Stimulated activated CD8-positive, alpha-beta memory T cell treated with anti-CD3 and anti-CD28 coated beads, Interleukin-15, amount 100 ng/mL, for 48 hours (primary cell): ENCODE results near the gene DST.

Experiments
- DNase-seq, 2 donors: peaks; one replicate each; pipeline ENCODE4 v3.0.0-alpha.2; 2020; ENCODE audit warnings: low read depth in 2 of 2

The DST gene

DNA sequence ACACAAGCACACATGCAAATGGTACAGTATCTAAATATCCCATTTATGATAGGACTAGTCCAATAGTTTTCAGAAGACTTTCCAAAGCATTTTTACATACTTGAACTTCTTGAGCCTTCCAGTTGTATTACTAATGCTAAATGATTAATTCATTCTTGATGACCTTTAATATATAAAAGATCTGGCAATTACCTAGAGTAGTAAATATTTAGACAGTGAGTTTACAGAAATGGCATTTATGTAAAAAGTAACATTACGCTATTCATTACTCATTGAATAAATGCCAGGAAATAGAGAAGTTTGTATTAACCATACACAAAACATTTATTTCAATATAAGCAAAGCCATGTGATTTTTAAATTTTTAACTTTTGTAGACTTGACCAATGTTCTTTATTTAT is 158.8 kb downstream of the DST start:
- no peak for DNase-seq

DNA sequence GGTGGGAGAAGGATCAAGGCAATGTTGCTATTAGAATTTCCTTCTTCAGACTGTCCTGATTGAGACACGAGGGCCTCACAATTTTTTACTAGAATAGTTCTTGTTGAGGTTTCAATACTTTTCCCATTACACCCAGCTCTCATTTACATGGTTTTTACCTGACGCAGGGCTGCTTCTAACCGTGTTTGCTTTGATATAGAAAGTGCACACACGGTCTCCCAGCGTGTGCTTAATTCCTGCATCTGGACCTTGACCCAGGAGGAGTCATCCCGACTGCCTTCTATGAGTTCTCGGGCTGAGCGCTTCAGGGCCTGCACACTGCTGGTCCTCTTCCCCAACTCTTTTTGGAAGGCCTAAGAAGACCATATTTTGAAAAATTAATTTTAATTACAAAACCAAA is 160.2 kb downstream of the DST start:
- DNase-seq = no peak

DNA sequence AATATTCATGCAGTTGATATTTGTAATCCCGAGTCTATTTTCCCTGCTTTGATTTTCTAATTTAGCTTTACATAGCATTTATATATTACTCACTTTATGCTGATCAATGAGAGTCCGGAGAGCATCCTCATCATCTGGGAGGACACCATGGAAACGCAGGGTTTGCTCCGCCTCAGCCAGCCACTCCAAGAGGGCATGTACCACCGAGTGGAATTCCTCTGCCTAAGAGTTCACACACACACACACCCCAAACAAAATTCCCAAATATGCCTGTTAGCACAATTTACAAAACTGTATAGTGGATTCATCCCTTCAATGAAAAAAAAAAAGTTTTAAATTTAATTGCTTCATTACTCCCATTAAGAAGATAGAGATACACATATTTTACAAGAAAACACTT is 160.7 kb downstream of the DST start:
- no peak for DNase-seq

DNA sequence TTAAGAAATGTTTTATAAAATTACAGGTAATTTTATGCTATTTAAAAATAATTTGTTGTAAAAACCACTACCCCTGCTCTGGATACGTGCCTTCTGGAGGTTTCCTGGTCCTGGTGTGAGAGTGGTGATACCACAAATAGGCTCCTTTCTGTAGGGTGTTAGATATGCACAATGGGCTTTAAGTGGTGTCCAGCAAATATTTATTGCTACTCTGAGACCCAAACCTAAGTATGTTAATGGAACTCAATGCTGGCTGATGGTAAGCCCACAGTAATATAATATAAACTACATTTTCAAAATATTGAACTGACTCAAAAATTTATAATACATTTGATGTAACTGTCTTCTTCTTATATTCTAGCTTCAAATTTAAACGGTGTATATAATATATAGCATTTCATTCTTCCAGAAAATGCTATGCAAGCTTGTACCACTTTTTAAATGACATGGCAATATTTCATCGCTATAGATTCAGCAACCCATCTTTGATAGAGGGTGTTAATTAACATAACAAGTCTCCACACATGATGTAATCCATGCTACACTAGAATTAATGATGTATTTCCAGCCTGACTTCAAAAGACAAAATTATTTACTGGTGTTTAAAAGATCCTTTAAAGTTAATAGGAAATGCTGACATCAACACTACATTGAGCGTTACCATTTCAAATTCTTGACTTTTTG is 161.9 kb downstream of the DST start:
- DNase-seq = no peak

DNA sequence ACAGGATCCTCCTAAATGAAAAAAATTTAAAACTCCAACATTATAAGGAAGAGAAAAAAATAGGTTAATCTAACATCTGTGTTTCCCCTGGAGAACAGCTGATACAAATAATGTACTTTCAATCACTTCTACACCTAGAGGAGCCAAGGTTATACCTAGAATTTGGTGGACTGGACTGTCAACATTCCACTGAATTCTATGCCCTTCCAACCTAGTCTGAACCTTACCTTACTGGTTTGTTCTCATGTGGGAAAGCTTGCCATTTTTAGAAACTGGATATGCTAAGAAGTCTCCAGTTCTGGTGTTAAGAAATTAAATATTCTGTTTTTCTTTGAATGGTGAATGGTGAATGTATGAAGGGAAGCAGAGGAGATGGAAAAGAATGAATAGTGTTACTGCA is 162.4 kb downstream of the DST start:
- no peak for DNase-seq

DNA sequence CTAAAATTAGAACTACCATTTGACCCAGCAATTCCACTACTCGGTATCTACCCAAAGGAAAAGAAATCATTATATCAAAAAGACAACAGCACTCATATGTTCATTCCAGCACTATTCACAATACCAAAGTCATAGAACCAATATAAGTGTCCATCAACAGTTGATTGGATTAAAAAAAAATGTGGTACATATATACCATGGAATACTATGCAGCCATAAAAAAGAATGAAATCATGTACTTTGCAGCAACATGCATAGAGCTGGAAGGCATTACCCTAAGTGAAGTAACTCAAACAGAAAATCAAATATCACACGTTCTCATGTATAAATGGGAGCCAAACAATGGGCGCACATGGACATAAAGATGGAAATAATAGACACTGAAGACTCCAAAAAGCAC is 163.3 kb downstream of the DST start:
- no peak for DNase-seq

DNA sequence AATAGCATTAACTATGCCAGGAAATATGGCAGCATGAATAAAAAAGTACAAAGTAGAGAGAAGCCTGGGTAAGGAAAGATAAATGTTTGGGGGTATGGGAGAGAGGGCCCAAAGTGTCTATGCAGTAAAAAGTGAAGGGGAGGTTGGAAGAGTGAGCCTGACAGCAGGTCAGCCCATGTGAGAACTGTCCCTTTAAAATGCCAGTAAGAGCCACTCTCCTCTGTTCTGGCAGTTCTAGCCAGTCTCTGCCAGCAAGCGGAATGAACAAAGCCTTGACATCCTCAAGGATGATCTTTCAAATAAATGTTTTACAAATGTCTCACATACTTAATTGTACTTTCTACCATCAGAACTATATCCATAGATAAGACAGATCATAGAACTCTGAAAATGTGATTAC is 164.5 kb downstream of the DST start:
- DNase-seq = no peak

DNA sequence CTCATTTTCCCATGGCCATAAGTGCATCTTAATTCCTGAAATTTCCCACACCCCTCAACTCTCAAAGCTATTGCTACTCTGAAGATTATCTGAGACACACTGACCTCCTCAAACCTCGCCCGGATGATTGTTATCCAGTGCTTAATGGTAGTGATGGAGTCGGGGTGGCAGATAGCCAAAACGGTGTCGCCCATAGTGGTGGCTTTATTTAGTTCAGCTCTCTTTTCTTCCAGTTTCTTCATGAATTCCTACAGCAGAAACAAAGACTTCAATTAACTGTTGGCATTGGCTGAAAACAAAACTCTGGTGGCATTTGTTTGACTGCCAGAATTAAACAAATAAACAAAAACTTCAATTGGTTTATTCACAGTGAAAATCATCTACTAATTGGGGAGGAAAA is 165.4 kb downstream of the DST start:
- no peak for DNase-seq

DNA sequence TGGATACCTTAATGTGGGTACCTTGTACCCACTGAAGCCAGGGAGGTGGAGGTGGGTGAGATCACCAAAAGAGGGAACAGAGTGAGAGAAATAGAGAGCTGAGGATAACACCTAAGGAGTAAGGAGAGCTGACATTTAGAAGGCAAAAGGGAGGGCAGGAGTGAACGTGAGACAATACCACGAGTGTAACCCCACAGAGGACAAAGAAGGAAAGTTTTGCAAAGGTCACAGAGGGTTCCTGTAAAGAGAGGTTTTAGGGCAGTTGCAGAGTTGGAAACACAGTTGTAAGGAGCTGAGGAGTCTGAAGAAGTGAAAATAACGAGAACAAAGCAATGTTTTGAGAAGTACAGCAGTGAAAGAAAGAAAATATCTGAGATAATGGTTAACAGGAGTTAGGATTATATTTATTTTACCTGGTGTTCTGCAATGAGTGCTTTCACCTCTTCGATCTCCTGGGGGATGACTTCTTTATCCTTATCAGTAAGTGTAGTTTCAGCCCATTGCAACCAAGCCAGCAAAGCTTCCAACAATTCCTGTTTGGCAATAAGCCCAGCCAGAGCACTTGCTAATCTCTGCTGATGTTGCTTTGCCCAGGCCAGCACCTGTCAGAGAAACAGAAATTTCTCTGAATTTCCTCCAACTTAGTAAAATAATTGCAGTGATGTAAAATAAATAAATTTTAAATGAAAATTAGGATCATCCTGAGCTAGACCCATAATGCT is 166.8 kb downstream of the DST start:
- DNase-seq = no peak

DNA sequence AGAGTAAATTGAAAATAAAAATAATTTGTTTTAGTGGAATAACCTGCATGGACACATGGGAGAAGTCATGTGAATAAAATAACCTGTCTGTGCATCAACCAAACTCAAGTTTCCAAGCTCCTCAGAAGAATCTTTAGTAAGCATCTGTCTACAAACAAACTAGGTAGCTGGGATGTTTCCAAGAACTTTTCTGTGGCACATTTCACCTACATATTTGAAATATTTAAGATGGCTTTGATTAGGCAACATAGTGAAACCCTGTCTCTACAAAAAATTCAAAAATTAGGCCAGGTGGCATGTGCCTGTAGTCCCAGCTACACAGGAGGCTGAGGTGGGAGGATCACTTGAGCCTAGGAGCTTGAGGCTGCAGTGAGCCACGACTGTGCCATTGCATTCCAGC is 168.2 kb downstream of the DST start:
- no peak for DNase-seq

DNA sequence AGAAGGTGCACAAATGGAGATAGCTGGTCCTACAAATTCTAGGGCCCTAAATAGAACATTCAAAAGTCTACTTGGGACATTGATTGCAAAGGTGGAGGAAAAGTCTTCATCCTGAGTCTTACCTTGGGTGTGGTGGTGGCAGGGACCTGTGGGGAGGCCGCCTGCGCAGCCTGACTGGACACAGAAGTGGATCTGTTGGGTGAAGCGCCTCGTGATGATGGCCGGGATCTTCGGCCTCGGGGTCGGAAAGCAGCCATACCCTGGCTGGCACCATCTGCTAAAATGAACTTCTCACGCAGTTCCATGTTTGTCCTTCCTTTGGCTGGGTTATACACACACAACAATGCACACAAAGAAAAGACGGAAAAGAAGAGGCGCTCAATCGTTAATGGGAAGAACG is 179.2 kb downstream of the DST start:
- DNase-seq = no peak

DNA sequence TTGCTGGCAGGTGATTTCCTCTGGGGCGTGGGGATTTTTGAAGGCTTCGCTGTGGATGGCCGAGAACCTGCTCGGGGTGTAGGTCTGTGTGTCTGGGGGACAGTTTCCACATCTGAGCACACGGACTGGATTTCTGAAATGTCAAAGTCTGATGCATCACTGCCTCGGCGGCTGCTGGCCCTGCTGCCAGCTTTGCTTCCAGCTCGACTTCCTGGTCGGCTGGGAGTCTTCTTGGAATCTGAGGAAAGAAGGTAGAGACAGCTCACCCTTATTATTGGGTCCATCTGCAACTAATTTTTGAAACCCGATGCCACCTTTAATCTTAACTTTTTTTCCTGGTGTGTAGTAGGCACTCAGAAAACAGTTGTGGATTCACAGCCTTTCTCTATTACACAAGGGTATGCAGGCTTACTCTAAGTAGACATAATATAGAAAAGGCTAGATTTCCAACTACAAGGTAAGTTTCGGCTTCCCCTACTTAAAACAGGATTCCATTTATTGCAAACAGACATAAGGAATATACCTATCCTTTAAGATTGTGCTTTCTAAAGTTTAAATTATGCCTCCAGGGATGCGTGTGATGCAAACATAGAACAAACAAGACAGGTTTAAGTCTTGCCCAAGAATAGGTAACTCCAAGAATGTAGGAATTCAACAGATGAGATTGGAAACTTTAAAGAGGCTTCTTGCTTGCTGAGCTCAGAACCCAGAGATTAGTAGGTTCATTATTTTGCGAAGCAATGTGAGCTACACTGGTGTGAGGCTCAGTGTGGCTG is 183.5 kb downstream of the DST start:
- no peak for DNase-seq

DNA sequence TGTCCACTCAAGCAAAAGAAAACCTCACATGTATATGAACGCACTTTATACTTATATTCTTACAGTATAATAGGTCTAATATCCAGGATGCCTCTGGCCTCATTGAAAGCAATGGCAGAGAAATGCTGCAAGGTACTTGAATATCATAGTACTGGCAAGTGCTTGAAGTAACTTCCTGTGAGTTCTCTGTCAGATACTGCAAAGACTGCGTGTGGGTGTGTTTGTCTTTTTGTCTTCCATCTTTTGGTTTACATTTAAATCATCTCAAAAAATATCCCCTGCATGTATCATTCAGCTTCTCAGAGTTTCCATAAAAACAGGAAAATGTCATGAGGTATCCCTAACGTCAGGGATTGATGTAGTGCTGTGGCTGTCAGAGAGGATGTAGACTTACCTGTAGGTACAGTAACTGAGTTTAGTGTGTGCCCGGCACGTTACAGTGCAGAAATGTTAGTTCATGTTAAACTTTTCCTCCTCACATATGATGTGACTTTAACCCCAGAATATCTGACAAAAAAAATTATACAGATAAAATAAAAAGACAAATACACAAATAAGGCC is 184.3 kb downstream of the DST start:
- DNase-seq = no peak

DNA sequence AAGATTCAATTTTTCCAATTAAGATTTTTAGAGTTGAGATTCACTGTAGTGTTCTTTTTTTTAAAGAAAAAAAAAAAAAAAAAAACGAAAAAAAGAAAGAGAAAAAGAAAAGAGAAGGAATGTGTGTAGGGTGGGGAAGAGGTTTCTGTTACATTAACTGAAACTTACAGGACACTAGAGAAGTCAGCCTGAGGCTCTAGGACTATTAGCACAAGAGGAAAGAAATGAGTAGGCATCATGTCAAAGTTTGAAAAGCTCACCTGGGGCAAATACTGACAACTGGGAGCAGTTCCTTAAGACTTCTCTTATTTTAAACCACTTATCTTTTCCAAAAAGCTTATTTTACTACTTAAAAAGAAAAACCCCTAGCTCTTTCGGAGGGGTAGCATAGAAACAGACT is 185.9 kb downstream of the DST start:
- DNase-seq = no peak

DNA sequence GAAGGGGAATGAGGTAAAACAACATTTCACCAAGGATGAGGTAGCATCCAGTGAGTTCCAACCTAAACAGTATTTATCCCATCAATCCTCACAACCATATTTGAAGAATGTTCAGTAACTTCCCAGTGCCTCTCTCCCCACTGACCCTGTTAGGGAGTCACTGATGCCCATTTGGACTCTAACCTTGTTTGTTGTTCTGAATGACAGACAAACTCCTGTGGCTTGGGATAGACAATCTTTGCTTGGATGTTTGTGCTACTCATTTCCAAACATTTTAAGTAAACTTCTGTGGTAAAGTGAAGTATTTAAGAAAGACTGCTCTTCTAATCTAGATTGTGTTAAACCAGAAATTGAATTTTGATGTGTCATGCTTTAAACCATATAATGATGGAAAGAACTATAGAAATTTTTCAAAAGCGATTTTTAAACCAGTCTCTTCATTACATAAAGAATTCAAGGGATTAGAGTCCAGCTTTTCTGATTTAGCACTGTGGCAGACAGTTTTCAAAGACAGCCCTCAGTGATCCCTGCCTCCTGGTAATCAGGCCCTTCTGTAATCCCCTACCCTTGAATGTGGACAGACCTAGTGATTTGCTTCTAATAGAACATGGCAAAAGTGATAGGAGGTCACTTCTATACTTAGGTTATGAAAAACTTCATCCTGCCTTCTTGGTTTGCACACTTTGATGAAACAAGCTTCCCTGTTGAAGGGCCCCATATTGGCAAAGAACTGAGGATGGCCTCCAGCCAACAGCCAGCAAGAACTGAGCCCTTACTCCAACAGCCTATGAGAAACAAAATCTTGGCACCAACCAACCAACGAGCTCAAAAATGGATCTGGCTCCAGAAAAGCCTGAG is 191.6 kb downstream of the DST start:
- no peak for DNase-seq

DNA sequence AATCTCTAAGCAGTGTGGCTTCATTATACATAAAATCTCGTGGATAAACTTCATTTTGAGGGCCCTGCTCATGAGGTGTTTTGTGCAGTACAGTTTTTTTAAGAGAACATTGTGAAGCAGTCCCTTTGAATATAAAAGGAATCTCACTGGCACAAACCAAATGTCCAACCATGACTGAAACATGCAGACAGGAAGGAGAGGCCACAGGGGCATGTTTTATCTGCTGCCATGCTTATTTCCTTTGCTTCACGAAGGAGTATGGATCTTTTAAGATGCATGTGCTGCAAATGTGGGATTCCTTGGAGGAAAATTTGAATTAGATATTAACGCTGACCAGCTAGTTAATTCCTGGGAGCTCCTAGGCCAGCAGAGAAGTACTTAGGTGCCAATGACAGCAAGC is 192.3 kb downstream of the DST start:
- no peak for DNase-seq

DNA sequence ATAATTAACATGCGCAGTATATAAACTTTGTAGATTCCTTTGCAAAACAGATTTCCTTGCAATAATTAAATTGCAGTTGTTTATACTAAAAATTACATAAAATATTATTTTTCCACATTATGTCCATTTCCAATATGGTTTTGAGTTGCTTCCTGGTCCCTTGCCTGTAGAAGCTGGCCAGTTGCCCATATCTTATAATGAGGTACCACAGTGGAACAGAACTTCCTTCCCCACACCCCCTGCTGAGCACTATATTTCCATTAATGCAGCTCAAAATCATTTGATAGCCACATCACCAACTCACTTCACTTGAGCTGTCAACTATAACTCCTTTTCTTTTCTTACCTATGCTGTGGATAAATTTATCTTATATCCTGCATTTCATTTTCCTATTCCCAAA is 194.6 kb downstream of the DST start:
- DNase-seq = no peak

DNA sequence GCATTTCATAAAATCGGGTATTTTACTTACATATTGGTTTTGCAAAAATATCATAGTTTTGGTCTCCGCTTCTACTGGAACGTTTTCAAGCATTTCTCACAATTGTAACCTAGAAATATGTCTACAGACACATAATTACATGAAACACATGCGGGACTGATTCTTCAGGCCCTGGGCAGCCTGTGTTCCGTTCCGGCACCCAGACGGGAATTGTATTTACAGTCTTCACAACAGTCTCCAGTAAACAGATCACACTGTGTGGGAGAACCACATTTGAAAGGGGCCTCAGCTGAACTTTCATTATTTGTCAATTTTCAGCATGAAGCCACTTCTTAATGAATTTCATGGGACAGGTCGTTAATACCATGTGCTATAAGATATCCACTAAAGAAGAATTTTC is 196.9 kb downstream of the DST start:
- no peak for DNase-seq

DNA sequence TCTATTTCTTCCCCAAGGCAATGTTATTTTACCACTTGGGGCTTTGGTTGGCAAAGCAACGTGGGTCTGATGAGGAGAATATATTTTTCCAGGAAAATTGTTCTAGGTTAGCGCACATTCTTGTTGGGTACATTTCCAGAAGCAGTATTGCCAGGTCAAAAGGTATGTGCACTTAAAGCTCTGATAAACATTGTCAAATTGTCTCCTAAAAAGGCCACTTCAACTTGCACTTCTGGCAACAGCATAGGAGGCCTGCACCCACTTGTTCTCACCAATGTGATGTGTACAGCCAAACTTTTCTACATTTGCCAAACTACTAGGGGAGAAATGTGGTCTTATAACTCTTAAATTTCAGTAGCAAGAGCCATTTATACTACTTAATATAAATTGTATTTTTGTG is 197.8 kb downstream of the DST start:
- DNase-seq = no peak

DNA sequence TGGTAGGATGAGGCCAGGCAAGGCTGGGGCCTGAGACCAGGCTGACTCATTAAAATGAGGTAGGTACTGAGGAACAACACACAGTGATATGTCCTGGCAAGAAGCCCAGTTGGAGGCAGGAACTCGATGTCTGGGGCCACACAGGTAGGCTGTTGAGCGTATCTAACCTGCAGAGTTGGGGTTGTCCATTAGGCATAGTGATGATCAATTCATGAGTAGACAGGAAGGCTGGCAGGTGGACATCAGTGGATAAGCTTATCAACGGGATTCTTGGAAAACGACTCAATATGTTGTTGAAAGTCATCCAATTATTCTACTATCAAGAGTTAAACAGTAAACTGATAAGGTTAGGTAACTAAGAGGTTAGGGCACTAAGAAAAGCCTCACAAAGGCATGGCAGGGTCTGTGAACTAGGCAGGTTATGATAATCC is 202.1 kb downstream of the DST start:
- DNase-seq = no peak

DNA sequence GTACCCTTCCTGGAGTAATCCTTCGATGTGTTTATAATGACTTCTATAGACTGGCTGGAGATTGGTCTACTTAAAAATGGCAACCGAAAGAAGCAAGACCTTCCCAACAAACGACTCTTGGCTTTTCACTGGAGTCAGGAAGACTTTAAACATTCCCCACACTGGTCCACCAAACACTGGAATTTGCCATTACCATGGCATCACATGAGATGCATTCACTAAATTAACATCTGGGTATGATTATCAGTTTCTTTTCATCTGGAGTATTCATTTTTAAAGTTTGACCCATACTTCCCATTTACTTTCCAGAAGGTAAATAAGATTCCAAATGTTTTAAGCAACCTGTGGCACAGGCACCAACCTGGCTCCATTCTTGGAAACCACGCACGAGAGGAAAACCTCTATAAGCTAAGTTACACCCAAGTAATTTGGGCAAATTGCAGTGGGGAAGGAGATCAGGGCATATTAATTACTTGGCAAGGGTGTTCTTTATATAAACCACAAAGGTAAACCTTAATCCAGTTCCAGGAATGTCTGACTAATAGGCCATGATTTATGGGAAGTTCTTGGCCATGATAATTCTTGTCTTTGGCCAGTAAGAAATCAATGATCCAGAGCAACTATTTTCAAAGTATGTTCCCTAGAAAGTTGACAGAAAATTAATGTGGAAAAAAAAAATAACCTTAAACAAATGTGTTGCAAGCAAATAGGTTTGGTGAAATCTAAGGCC is 205.4 kb downstream of the DST start:
- DNase-seq = no peak
